HEK293 (cell line): Measurements from ENCODE around the gene CPNE2.
A peak's percentile ranks its signal among the peaks of the same experiment; 100 is the strongest.

ENCODE experiments used
- HOXA7 ChIP-seq: sonication (generic); formaldehyde crosslinking; IDR thresholded peaks from 2 replicates; pipeline ENCODE4 v1.8.1; 2022; ENCODE audit warnings: missing genetic modification reagents, borderline replicate concordance
- MEIS1 ChIP-seq: sonication (generic); formaldehyde crosslinking; IDR thresholded peaks from 2 replicates; pipeline ENCODE4 v1.8.1; 2022; ENCODE audit warnings: missing genetic modification reagents, mild to moderate bottlenecking, borderline replicate concordance
- PRDM10 ChIP-seq: fragments of 450-650 bp; formaldehyde crosslinking; IDR thresholded peaks from 2 replicates; pipeline ENCODE4 v1.5.1; 2016; ENCODE audit warnings: missing biosample characterization, missing genetic modification characterization
- PRDM2 ChIP-seq: fragments of 450-650 bp; formaldehyde crosslinking; IDR thresholded peaks from 2 replicates; pipeline ENCODE4 v1.5.1; 2016; ENCODE audit warnings: missing biosample characterization, missing genetic modification characterization, borderline replicate concordance
- ZBTB10 ChIP-seq: fragments of 450-650 bp; formaldehyde crosslinking; IDR thresholded peaks from 2 replicates; pipeline ENCODE4 v1.5.1; 2016; ENCODE audit warnings: missing biosample characterization, missing genetic modification characterization
- ZBTB26 ChIP-seq: fragments of 450-650 bp; formaldehyde crosslinking; optimal IDR thresholded peaks from 2 replicates; pipeline ENCODE3; 2016; ENCODE audit warnings: missing biosample characterization, mild to moderate bottlenecking, missing genetic modification characterization
- ZIC2 ChIP-seq: fragments of 450-650 bp; formaldehyde crosslinking; IDR thresholded peaks from 2 replicates; pipeline ENCODE4 v1.5.1; 2016; ENCODE audit warnings: missing biosample characterization, missing genetic modification characterization
- ZNF121 ChIP-seq: fragments of 450-650 bp; formaldehyde crosslinking; IDR thresholded peaks from 2 replicates; pipeline ENCODE4 v1.5.1; 2016; ENCODE audit warnings: missing biosample characterization, missing genetic modification characterization
- ZNF398 ChIP-seq: fragments of 450-650 bp; formaldehyde crosslinking; IDR thresholded peaks from 2 replicates; pipeline ENCODE4 v1.5.1; 2017; ENCODE audit warnings: missing biosample characterization, missing genetic modification characterization
- ZNF518A ChIP-seq: fragments of 450-650 bp; formaldehyde crosslinking; conservative IDR thresholded peaks from 2 replicates; pipeline ENCODE4 v1.5.1; 2016; ENCODE audit warnings: low read depth, missing biosample characterization, missing genetic modification characterization
- ZNF558 ChIP-seq: fragments of 450-650 bp; formaldehyde crosslinking; IDR thresholded peaks from 2 replicates; pipeline ENCODE4 v1.5.1; 2016; ENCODE audit warnings: missing biosample characterization, missing genetic modification characterization
- ZNF654 ChIP-seq: fragments of 450-650 bp; formaldehyde crosslinking; IDR thresholded peaks from 2 replicates; pipeline ENCODE4 v1.5.1; 2016; ENCODE audit warnings: low read depth, missing biosample characterization, missing genetic modification characterization
- ZNF692 ChIP-seq: fragments of 450-650 bp; formaldehyde crosslinking; IDR thresholded peaks from 2 replicates; pipeline ENCODE4 v1.5.1; 2016; ENCODE audit warnings: missing biosample characterization, missing genetic modification characterization
- ZNF791 ChIP-seq: fragments of 450-650 bp; formaldehyde crosslinking; IDR thresholded peaks from 2 replicates; pipeline ENCODE4 v1.5.1; 2016; ENCODE audit warnings: missing biosample characterization, missing genetic modification characterization

CPNE2 gene

GRCh38 chr16:57049678-57050077 is 42.7 kb upstream of the CPNE2 start (continued):
- TF ChIP-seq PRDM2 (tag by site-specific recombination), result no peak
- TF ChIP-seq ZNF692 (tag by site-specific recombination), result no peak
- no peak for TF ChIP-seq PRDM10 (tag by site-specific recombination)
- TF ChIP-seq ZNF121 (tag by site-specific recombination), result no peak
- no peak for TF ChIP-seq ZNF791 (tag by site-specific recombination)
- no peak for TF ChIP-seq ZNF558
- TF ChIP-seq ZNF398 (tag by site-specific recombination), result no peak
- no peak for TF ChIP-seq HOXA7 (CRISPR knock-in tag)
- no peak for TF ChIP-seq ZBTB10 (tag by site-specific recombination)
- TF ChIP-seq ZIC2 (tag by site-specific recombination), result no peak
- TF ChIP-seq ZNF654, result no peak
- TF ChIP-seq ZBTB26 (tag by site-specific recombination), result no peak
- TF ChIP-seq MEIS1, result no peak
- 0 out of 2 replicates have a peak, but pooled peaks have one; percentile 46 for TF ChIP-seq ZNF518A (tag by site-specific recombination)
